WERI-Rb-1 (cell line): Measurements from ENCODE around the gene HMGB2.

Experiments
- DNase-seq: peaks from one replicate; pipeline ENCODE4 v3.0.0-alpha.2; 2020
- H3K27ac ChIP-seq: fragments of 250-450 bp; sonication (Bioruptor Pico); 2 replicates; pipeline ENCODE4 v1.5.1; 2020; ENCODE audit warnings: mild to moderate bottlenecking, moderate library complexity
- H3K27me3 ChIP-seq: fragments of 250-450 bp; sonication (Bioruptor Pico); 2 replicates; pipeline ENCODE4 v1.5.1; 2021; ENCODE audit warnings: mild to moderate bottlenecking, low read depth, moderate library complexity; ENCODE audit not compliant: insufficient read depth, severe bottlenecking
- H3K36me3 ChIP-seq: fragments of 250-450 bp; sonication (Bioruptor Pico); 2 replicates; pipeline ENCODE4 v1.5.1; 2020; ENCODE audit warnings: mild to moderate bottlenecking, moderate library complexity
- H3K4me3 ChIP-seq: 2 replicates; pipeline ENCODE4 v1.5.1; 2011; ENCODE audit warnings: low read depth, mild to moderate bottlenecking, control low read depth, low read length
- H3K9me3 ChIP-seq: fragments of 250-450 bp; sonication (Bioruptor Pico); 2 replicates; pipeline ENCODE4 v1.5.1; 2021; ENCODE audit warnings: mild to moderate bottlenecking, moderate library complexity; ENCODE audit not compliant: severe bottlenecking
- CTCF ChIP-seq: IDR thresholded peaks from 2 replicates; pipeline ENCODE4 v1.5.1; 2011; ENCODE audit warnings: low read depth, mild to moderate bottlenecking, control low read depth, inconsistent platforms, low read length

The HMGB2 gene

GRCh38 chr4:173365359-173365996 is 31.3 kb upstream of the HMGB2 start:
- H3K27ac ChIP-seq: no peak overlapping the region
- H3K4me3 ChIP-seq: no peak overlapping the region
- H3K27me3 ChIP-seq: no peaks in the 10 kb centered on the region
- H3K9me3 ChIP-seq: no peaks in the 10 kb centered on the region
- no peak for TF ChIP-seq CTCF
- DNase-seq: no peak
- no peaks in the 10 kb centered on the region for H3K36me3 ChIP-seq

- no peak for DNase-seq
- Histone ChIP-seq H3K9me3 (no peaks in the 10 kb centered on the region), H3K27ac (no peak overlapping the region), H3K4me3 (no peak overlapping the region), H3K27me3 (no peaks in the 10 kb centered on the region), H3K36me3 (no peaks in the 10 kb centered on the region)
- no peak for TF ChIP-seq CTCF
These were observed 28.5 kb upstream of the HMGB2 start for GRCh38 chr4:173362666-173363065.

GRCh38 chr4:173360587-173361221 is 26.5 kb upstream of the HMGB2 start:
- DNase-seq: no peak
- H3K27ac ChIP-seq: no peak overlapping the region
- H3K36me3 ChIP-seq: no peaks in the 10 kb centered on the region
- peaks cover 9% of the 10 kb centered on the region for H3K27me3 ChIP-seq
- no peaks in the 10 kb centered on the region for H3K9me3 ChIP-seq
- peak; percentile 46; the same call in 1 of the 2 replicates for TF ChIP-seq CTCF
- no peak overlapping the region for H3K4me3 ChIP-seq

- peaks cover 9% of the 10 kb centered on the region for H3K27me3 ChIP-seq
- no peak for TF ChIP-seq CTCF
- no peak overlapping the region for H3K4me3 ChIP-seq
- no peaks in the 10 kb centered on the region for H3K36me3 ChIP-seq
- DNase-seq: no peak
- H3K27ac ChIP-seq: no peak overlapping the region
- no peaks in the 10 kb centered on the region for H3K9me3 ChIP-seq
These were observed 23.8 kb upstream of the HMGB2 start for GRCh38 chr4:173357939-173358338.

- Histone ChIP-seq H3K27ac (no peak overlapping the region), H3K36me3 (no peaks in the 10 kb centered on the region), H3K27me3 (no peaks in the 10 kb centered on the region), H3K4me3 (no peak overlapping the region), H3K9me3 (no peaks in the 10 kb centered on the region)
- TF ChIP-seq CTCF: no peak
- DNase-seq: no peak
These were observed 13.3 kb upstream of the HMGB2 start for GRCh38 chr4:173347467-173347866.

GRCh38 chr4:173346074-173346473 is 11.9 kb upstream of the HMGB2 start:
- Histone ChIP-seq H3K36me3 (no peaks in the 10 kb centered on the region), H3K9me3 (no peaks in the 10 kb centered on the region), H3K4me3 (no peak overlapping the region), H3K27me3 (no peaks in the 10 kb centered on the region), H3K27ac (no peak overlapping the region)
- TF ChIP-seq CTCF: no peak
- DNase-seq: no peak
